IPS DF 4.7 (cell line): ENCODE data around the gene HTD2.

Experiments
- DNase-seq: peaks from one replicate; pipeline ENCODE4 v3.0.0-alpha.2; 2013; ENCODE audit warnings: low spot score; ENCODE audit errors: extremely low read depth

HTD2 gene

DNA sequence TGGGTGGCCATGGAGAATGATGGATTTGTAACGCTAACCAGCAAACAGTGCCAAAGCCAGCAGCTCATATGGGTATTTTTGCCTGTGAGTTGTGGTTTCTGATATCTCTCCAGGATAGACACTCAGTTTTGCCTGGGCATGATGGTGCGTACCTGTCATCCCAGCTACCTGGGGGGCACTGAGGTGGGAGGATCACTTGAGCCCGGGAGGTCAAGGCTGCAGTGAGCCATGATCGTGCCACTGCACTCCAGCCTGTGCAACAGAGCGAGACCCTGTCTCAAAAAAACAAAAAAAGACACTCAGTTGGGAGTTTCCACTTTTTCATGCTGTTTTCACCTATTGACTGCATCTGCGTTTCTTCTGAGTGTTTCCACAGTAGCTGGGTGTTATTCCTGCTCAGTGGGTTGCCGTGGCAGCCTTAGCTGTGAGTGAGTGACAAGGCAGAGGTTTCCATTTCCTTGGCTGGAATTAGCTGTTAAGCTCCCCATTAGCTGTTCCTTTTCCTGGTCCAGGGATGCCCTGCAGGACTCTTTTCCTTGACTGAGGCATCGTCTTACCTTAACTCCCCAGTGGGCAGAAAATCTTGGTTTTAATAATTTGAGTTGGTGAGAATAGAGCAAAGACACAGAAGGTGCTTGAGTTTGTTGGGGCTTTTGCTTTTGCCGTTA is 14.5 kb upstream of the HTD2 start:
- no peak for DNase-seq

- DNase-seq: no peak
These were observed 13.5 kb upstream of the HTD2 start for GRCh38 chr3:58292866-58293265.

DNA sequence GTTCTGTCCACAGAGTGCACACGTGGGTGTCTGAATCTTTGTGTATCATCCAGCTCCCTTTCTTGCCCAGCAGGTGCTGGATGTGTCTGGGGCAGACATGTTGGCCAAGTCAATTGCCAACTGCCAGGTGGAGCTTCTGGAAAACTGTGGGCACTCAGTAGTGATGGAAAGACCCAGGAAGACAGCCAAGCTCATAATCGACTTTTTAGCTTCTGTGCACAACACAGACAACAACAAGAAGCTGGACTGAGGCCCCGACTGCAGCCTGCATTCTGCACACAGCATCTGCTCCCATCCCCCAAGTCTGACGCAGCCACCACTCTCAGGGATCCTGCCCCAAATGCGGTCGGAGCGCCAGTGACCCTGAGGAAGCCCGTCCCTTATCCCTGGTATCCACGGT is 12.8 kb upstream of the HTD2 start:
- DNase-seq: no peak

DNA sequence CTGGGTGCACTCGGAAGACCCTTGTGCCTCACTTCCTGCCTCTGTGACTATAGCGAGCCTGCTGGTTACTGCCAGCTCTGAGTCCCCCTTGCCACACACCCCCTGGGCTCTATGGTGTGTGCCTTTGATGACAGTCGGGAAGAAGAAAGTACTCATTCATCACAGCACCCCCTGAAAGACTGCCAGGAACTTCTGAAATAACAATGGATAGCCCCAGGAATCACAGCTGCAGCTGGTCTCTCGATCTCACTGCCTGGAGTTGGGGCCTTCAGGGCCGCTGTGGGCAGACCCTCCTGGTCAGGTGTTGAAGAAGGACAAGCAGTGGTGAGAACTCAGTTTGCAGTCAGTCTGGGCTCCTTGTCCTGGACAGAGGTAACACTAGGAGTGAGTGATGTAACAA is 10.1 kb upstream of the HTD2 start:
- no peak for DNase-seq

DNA sequence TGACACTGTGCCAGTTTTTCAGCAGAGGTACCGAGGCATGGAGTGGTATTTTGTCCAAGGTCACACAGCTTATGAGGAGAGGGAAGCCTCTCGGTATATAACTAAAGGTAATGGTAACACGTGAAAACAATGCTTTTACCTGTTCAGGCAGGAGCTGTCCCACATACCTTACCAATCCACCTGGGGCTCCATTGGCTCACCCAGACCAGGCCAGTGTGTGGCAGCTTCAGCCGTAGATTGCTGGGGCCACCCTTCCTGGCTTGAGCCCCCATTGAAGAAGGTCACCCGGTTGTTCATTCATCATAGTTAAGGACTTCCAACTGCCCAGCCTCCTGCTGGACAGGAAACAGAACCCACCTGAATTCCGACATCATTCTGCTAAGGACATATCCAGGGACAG is 9.5 kb upstream of the HTD2 start:
- no peak for DNase-seq

- no peak for DNase-seq
These were observed 8.1 kb upstream of the HTD2 start for GRCh38 chr3:58298190-58298589.

DNA sequence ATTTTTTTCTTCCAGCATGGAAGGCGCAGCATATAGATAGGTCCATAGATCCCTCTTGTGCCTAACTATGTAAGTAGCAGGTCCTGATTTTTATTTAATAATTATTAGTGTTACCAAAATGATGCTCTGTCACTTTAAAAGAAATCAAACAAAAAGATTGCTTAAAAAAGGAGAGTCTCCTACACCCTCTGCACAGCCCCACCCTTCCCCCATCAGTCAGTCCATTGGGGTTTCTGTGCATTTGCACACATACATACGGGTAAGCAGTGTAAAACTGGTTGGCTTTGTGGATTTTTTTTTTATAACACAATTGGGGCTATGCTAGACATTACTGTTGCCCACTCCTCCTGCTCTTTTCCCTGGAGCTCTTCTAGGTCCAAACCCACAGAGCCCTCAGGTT is 7.2 kb upstream of the HTD2 start:
- no peak for DNase-seq

DNA sequence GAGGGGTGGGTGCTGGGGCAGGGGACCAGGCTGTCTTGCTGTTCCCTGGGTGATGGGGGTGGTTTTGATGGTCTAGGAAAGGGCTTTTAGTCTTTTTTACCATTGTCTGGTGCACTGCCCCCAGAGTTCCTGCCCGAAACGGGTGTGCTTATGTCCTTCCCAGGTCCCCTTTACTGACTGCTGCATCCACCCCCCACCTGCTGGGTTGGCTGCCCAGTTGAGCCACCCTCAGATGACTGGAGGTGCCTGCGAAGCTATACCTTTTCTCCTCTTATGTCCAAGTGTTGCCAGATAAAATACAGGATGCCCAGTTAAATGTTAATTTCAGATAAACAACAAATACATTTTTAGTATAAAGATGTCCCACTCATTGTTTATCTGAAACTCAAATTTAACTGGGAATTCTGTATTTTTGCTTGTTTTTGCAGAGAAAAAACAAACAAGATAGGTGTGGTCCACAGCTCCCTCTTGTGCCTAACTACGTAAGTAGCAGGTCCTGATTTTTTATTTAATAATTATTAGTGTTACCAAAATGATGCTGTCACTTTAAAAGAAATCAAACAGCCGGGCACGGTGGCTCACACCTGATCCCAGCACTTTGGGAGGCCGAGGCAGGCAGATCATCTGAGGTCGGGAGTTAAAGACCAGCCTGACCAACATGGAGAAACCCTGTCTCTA is 6.3 kb upstream of the HTD2 start:
- no peak for DNase-seq

DNA sequence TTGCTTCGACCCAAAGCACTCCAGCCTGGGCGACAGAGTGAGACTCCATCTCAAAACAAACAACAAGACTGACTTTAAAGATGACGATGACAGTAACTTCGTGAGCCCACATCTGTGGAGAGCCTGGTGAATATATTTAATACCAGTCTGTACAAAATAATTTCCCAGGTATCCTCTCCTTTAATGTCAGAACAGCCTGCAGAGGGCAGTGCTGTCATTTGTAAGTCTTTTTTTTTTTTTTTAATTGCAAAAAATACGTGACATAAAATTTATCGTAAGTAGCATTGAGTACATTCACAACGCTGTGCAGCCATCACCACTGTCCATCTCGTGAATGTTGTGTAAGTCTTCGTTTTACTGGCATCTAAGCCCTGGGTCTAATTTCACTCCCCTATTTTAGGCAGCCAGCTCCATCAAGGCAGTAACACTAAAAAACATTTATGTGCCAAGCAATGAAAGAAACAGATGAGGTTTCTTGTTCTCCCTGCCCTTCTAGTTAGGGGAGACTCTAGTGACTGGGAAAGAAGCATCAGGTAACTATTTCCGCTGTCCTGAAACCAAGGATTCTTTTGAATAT is 1.4 kb downstream of the HTD2 start:
- DNase-seq: no peak

DNA sequence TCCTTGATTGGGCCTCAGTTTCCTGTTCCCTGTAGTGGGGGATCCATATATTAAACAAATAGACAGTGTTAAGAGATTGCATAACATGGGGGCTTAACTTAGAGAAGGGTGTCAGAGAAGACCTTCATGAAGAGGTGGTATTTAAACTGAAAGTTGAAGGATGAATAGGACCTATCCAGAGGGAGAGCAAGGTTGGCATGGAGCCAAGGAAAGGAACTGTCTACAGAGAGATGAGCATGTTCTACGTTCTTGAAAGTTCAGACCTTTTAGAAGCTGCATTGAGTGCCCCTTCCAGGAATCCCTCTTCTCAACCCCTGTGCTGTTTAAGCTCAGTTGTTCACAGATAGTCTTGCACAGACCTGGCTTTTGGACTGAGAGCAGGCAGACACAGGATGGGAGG is 2.4 kb downstream of the HTD2 start:
- no peak for DNase-seq

DNA sequence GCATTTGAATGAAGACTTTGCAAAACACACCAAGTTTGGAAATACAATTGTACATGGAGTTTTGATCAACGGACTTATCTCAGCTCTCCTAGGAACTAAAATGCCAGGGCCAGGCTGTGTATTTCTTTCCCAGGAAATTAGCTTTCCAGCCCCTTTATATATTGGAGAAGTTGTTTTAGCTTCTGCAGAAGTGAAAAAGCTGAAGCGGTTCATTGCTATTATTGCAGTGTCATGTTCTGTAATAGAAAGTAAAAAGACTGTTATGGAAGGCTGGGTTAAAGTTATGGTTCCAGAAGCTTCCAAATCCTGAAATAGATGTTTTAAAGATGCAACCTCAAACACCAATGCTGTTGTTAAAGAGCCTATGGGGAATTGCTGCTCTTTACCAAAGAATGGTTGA is 11.5 kb downstream of the HTD2 start:
- no peak for DNase-seq

GRCh38 chr3:58321791-58322190 is 15.5 kb downstream of the HTD2 start:
- DNase-seq: no peak

DNA sequence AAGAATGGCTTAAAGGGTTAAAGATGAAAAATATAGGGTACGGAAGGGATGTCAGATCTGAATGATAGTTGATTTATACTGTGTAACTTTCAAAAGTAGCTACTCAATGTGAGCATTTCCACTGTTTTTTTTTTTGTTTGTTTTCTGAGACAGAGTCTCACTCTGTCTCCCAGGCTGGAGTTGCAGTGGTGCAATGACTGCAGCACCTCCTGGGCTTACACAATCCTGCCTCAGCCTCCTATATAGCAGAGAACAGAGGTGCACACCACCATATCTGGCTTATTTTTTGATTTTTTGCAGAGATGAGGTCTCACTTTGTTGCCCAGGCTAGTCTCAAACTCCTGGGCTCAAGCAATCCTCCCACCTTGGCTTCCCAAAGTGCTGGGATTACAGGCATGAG is 16.5 kb downstream of the HTD2 start:
- no peak for DNase-seq

DNA sequence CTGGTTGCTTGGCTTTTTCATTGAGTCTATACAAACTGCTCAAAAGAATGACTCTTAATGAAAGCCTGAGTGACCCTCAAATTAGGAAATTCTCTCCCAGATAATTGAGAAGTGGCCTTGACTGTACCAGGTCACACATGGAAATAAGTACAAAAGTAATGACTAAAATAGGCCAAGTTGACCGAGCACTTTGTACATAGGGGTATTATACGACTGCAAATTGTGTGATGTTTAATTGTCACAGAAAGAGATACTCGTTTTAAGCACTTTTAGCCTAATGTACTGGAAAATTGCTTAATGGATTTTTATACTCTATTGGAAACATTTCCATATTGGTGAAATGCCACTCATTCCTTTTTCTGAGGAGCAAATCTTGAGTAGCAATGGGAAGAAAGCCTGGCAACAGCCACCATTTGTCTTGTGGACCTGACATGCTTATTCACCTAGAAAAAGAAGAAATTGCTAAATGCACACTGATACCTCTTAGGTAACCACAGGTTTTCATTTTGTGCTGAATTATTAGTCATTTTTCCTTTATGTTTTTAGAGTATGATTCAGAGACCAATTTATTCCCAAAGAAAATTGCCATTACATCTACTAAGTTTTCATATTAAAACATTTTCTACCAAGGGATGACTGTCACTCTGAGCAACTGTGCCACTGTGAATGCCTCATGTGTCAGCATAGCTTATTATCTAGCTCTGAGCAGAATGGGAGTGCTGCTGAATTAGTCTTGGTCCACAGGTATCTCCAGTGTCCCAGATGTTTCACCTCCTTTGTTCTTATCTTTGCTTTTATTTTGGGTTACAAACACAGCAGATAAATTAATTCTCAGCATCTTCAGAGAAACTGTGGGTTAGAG is 17.4 kb downstream of the HTD2 start:
- DNase-seq: no peak

- DNase-seq: no peak
These were observed 18.4 kb downstream of the HTD2 start for GRCh38 chr3:58324391-58325390.

DNA sequence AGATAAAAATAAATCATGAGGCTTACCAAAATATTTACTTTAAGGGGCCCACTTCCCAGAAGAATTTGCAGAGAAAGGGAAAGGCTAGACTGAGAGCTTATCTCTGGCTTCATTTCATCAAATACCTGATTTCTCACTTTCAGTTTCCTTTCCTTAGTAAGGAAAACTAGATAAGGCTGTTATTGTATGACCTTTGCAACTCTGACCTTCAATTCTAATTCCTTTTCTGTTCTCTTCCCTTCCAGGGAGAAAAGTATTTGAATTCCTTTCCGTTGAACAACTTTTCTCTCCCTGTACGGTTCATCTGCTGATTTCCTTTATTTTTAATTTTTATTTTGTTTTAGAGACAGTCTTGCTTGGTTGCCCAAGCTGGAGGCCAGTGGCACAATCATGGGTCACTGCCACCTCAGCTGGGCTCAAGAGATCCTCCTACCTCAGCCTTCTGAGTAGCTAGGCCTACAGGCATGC is 19.2 kb downstream of the HTD2 start:
- no peak for DNase-seq

- DNase-seq: no peak
These were observed 20.1 kb downstream of the HTD2 start for GRCh38 chr3:58326267-58326900.

DNA sequence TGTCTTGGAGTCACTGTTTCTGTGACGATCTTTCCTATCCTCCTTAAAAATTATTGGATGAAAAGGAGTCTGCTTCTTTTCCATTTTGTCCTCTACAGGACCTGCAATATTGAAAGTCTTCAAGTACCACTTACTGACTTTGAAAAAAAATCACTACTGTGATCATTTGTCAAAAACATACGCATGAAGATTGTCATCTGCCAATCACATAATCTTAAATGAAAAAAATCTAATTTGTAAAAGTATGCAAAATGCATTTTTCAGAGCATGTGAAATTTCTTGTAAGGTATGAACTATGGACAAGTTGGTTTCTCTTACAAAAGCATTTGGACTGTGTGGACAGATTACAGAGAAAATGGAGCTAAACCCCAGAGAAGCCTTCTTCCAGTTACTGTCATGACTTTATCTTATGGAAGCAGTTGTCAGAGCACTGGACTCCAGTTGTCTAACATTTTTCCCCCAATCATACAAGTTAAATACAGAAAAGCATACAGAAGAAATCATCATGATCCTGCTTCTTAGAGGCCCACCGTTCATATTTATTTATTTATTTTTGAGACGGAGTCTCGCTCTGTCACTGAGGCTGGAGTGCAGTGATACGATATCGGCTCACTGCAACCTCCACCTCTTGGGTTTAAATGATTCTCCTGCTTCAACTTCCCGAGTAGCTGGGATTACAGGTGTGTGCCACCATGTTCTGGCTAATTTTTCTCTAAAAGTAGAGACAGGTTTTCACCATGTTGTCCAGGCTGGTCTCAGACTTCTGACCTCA is 23.0 kb downstream of the HTD2 start:
- DNase-seq: no peak

DNA sequence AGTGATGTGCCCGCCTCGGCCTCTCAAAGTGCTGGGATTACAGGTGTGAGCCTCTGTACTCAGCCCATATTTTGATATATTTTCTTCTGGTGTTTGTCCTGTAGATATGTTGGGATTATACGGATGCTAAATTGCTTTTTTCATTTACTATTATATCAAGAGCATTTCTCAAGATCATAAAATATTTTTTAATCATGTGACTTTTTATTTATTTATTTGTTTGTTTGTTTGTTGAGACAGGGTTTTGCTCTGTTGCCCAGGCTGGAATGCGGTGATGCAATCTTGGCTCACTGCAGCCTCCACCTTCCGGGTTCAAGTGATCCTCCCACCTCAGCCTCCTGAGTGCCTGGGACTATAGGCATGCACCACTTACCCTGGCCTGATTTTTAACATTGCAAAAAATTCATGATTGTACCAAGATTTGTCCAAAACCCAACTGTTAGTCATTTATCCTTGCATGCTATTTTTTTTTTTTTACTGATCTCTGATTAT is 23.6 kb downstream of the HTD2 start:
- no peak for DNase-seq
